H9 (cell line): ENCODE results near the gene RPLP2. TPM values are rescaled to one million over a fixed set of nuclear protein-coding genes. Genes with fewer than 3 reads are reported as not detected.

ENCODE experiments used
- DNase-seq: peaks from one replicate; pipeline ENCODE4 v3.0.0-alpha.2; 2017
- H2AFZ ChIP-seq: one replicate; pipeline ENCODE4 v1.6.1; 2013; ENCODE audit warnings: mild to moderate bottlenecking, low read length, control low read depth, moderate library complexity
- H2AK5ac ChIP-seq: 2 replicates; pipeline ENCODE4 v1.6.1; 2013; ENCODE audit warnings: low read length, control low read depth, mixed read lengths; ENCODE audit not compliant: insufficient read length
- H2BK120ac ChIP-seq: one replicate; pipeline ENCODE4 v1.6.1; 2013; ENCODE audit warnings: low read depth, mild to moderate bottlenecking, low read length, control low read depth, inconsistent platforms; ENCODE audit not compliant: poor library complexity, severe bottlenecking
- H2BK12ac ChIP-seq: 2 replicates; pipeline ENCODE4 v1.6.1; 2013; ENCODE audit warnings: low read length, control low read depth, mixed read lengths, low read depth; ENCODE audit not compliant: insufficient read length
- H2BK15ac ChIP-seq: 2 replicates; pipeline ENCODE4 v1.6.1; 2013; ENCODE audit warnings: low read depth, low read length, control low read depth
- H2BK20ac ChIP-seq: one replicate; pipeline ENCODE4 v1.6.1; 2013; ENCODE audit warnings: low read depth, mild to moderate bottlenecking, low read length, control low read depth, inconsistent platforms; ENCODE audit not compliant: poor library complexity, severe bottlenecking
- H2BK5ac ChIP-seq: 2 replicates; pipeline ENCODE4 v1.6.1; 2013; ENCODE audit warnings: low read length, control low read depth, mixed read lengths; ENCODE audit not compliant: insufficient read length
- H3K14ac ChIP-seq: 2 replicates; pipeline ENCODE4 v1.6.1; 2013; ENCODE audit warnings: low read length, control low read depth; ENCODE audit not compliant: insufficient read depth
- H3K18ac ChIP-seq: 2 replicates; pipeline ENCODE4 v1.6.1; 2013; ENCODE audit warnings: low read depth, mild to moderate bottlenecking, mixed read lengths, low read length, control low read depth; ENCODE audit not compliant: insufficient read length
- H3K23ac ChIP-seq: 2 replicates; pipeline ENCODE4 v1.6.1; 2013; ENCODE audit warnings: low read length, control low read depth, mixed read lengths, low read depth; ENCODE audit not compliant: insufficient read length
- H3K23me2 ChIP-seq: 2 replicates; pipeline ENCODE4 v1.6.1; 2013; ENCODE audit warnings: low read depth, mild to moderate bottlenecking, mixed read lengths, low read length, control low read depth; ENCODE audit not compliant: insufficient read length, poor library complexity, severe bottlenecking
- H3K27ac ChIP-seq: 2 replicates; pipeline ENCODE4 v1.5.1; 2013; ENCODE audit warnings: low read length, control low read depth, mixed read lengths, low read depth; ENCODE audit not compliant: insufficient read length
- H3K27me3 ChIP-seq: 2 replicates; pipeline ENCODE4 v1.6.1; 2013; ENCODE audit warnings: low read length, control low read depth, inconsistent platforms; ENCODE audit not compliant: insufficient read depth
- H3K4ac ChIP-seq: 2 replicates; pipeline ENCODE4 v1.6.1; 2013; ENCODE audit warnings: low read depth, mild to moderate bottlenecking, control low read depth, inconsistent platforms, low read length, moderate library complexity
- H3K4me1 ChIP-seq: 2 replicates; pipeline ENCODE4 v1.6.1; 2013; ENCODE audit warnings: low read length, control low read depth, inconsistent platforms; ENCODE audit not compliant: insufficient read depth
- H3K4me2 ChIP-seq: 2 replicates; pipeline ENCODE4 v1.6.1; 2013; ENCODE audit warnings: low read length, control low read depth, mixed read lengths; ENCODE audit not compliant: insufficient read length, insufficient read depth
- H3K56ac ChIP-seq: 2 replicates; pipeline ENCODE4 v1.6.1; 2013; ENCODE audit warnings: low read depth, mild to moderate bottlenecking, mixed read lengths, low read length, control low read depth; ENCODE audit not compliant: insufficient read length
- H3K79me1 ChIP-seq: 2 replicates; pipeline ENCODE4 v1.6.1; 2013; ENCODE audit warnings: low read depth, mild to moderate bottlenecking, moderate library complexity, low read length, control low read depth, inconsistent platforms; ENCODE audit not compliant: insufficient read depth, poor library complexity, severe bottlenecking
- H3K79me2 ChIP-seq: 2 replicates; pipeline ENCODE4 v1.6.1; 2013; ENCODE audit warnings: low read length, control low read depth, inconsistent platforms; ENCODE audit not compliant: insufficient read depth
- H3K9ac ChIP-seq: 2 replicates; pipeline ENCODE4 v1.6.1; 2013; ENCODE audit warnings: low read length, control low read depth, mixed read lengths; ENCODE audit not compliant: insufficient read length; ENCODE audit errors: extremely low read depth
- H3K9me3 ChIP-seq: one replicate; pipeline ENCODE4 v1.6.1; 2013; ENCODE audit warnings: low read depth, low read length, inconsistent platforms; ENCODE audit not compliant: control insufficient read depth
- H3T11ph ChIP-seq: one replicate; pipeline ENCODE4 v1.6.1; 2013; ENCODE audit warnings: mild to moderate bottlenecking, low read length, control low read depth, inconsistent platforms
- H4K20me1 ChIP-seq: one replicate; pipeline ENCODE4 v1.6.1; 2013; ENCODE audit not compliant: control insufficient read depth, insufficient read length, insufficient read depth
- H4K5ac ChIP-seq: 2 replicates; pipeline ENCODE4 v1.6.1; 2013; ENCODE audit warnings: low read depth, mild to moderate bottlenecking, mixed read lengths, low read length, control low read depth; ENCODE audit not compliant: insufficient read length
- H4K8ac ChIP-seq: replicated peaks from 2 replicates; pipeline ENCODE4 v1.6.1; 2013; ENCODE audit warnings: low read length, control low read depth, mixed read lengths, low read depth; ENCODE audit not compliant: insufficient read length
- H4K91ac ChIP-seq: 2 replicates; pipeline ENCODE4 v1.6.1; 2013; ENCODE audit warnings: low read depth, mild to moderate bottlenecking, moderate library complexity, mixed read lengths, low read length, control low read depth; ENCODE audit not compliant: insufficient read length
- H3K27ac Mint-ChIP-seq, 3 experiments: 2 replicates in 2 of 3; 3 replicates in 1 of 3; pipeline ENCODE4 v1.8.0; 2020 to 2021; ENCODE audit warnings: mixed read lengths in 3 of 3, mild to moderate bottlenecking in 1 of 3, moderate library complexity in 1 of 3
- H3K27me3 Mint-ChIP-seq: 2 replicates; pipeline ENCODE4 v1.8.0; 2021; ENCODE audit warnings: low read depth, mild to moderate bottlenecking, moderate library complexity, mixed read lengths
- H3K36me3 Mint-ChIP-seq, 3 experiments: 2 replicates in 2 of 3; 3 replicates in 1 of 3; pipeline ENCODE4 v1.8.0; 2020 to 2021; ENCODE audit warnings: low read depth in 3 of 3, mixed read lengths in 3 of 3; ENCODE audit not compliant: insufficient read depth in 1 of 3
- H3K4me1 Mint-ChIP-seq, 2 experiments: 2 replicates each; pipeline ENCODE4 v1.8.0; 2020; ENCODE audit warnings: mixed read lengths in 2 of 2
- H3K4me3 Mint-ChIP-seq, 2 experiments: 2 replicates in 1 of 2; 3 replicates in 1 of 2; pipeline ENCODE4 v1.8.0; 2020 to 2021; ENCODE audit warnings: mild to moderate bottlenecking in 2 of 2, mixed read lengths in 2 of 2, moderate library complexity in 1 of 2
- H3K9me3 Mint-ChIP-seq, 2 experiments: 2 replicates in 1 of 2; 3 replicates in 1 of 2; pipeline ENCODE4 v1.8.0; 2020; ENCODE audit warnings: mild to moderate bottlenecking in 2 of 2, mixed read lengths in 2 of 2, moderate library complexity in 1 of 2
- CTCF ChIP-seq: fragments of 200-600 bp; sonication (generic); conservative IDR thresholded peaks from 3 replicates; pipeline ENCODE4 v1.8.0; 2021; ENCODE audit warnings: antibody characterized with exemption, mild to moderate bottlenecking
- WGBS: extraction: QIAGEN DNeasy Blood & Tissue Kit; methylation state at CpG from one replicate; pipeline ENCODE4 v1.1.7; 2013; ENCODE audit warnings: missing lambda C conversion rate, low lambda C conversion rate, mixed read lengths; ENCODE audit not compliant: insufficient read length; ENCODE audit errors: extremely low coverage; 5-methylcytosine and 5-hydroxymethylcytosine counted together
- total RNA-seq: library from RNA; stranded (reverse); gene quantifications from 2 replicates; pipeline ENCODE4 v1.2.1, GENCODE V29; 2021

Gene RPLP2
- total RNA-seq, 1 experiment from 2014 or later = 2,138 TPM

- peaks cover 6% of the 10 kb centered on the region for H4K20me1 ChIP-seq
- H2BK15ac ChIP-seq = no peak overlapping the region
- no peak overlapping the region for H4K8ac ChIP-seq
- WGBS = no CpG with 5 or more reads among the region's 18 CpGs
- H3T11ph ChIP-seq = no peak overlapping the region
- H2BK5ac ChIP-seq = no peak overlapping the region
- no peak overlapping the region for H2BK20ac ChIP-seq
- peaks cover 24% of the 10 kb centered on the region for H3K23me2 ChIP-seq
- H3K9ac ChIP-seq = no peak overlapping the region
- H3K4me1 Mint-ChIP-seq = peaks cover 11 to 41% of the 10 kb centered on the region in 2 experiments
- no peaks in the 10 kb centered on the region; the same call in 1 of the 2 replicates for H3K27me3 ChIP-seq
- no peak overlapping the region for H2BK12ac ChIP-seq
- H3K9me3 Mint-ChIP-seq = no peaks in the 10 kb centered on the region
- no peak overlapping the region for H3K18ac ChIP-seq
- H3K79me2 ChIP-seq = no peaks in the 10 kb centered on the region
- no peak overlapping the region for H3K4me2 ChIP-seq
- H3K27me3 Mint-ChIP-seq = peaks cover 7% of the 10 kb centered on the region
- H3K4me1 ChIP-seq = peaks cover 2% of the 10 kb centered on the region; the same call in 1 of the 2 replicates
- H4K91ac ChIP-seq = no peak overlapping the region
- H3K23ac ChIP-seq = no peak overlapping the region
- H3K14ac ChIP-seq = no peak overlapping the region
- DNase-seq = no peak
- no peak overlapping the region for H2AFZ ChIP-seq
- no peak overlapping the region for H2BK120ac ChIP-seq
- H3K79me1 ChIP-seq = no peaks in the 10 kb centered on the region
- H3K36me3 Mint-ChIP-seq = no peaks in the 10 kb centered on the region
- H3K4ac ChIP-seq = no peak overlapping the region
- no peak overlapping the region for H3K56ac ChIP-seq
- H3K27ac Mint-ChIP-seq = no peak overlapping the region
- no peak overlapping the region for H3K4me3 Mint-ChIP-seq
- H3K9me3 ChIP-seq = no peaks in the 10 kb centered on the region
- H3K27ac ChIP-seq = no peak overlapping the region
- TF ChIP-seq CTCF = no peak
- H2AK5ac ChIP-seq = no peak overlapping the region
- H4K5ac ChIP-seq = no peak overlapping the region
Measured at GRCh38 chr11:847876-848275, 38.1 kb downstream of the RPLP2 start.
